Mesenchymal stem cell (in vitro differentiated cells and primary cell): ENCODE measurements around the gene PCDHB7.
"Not testable (repeated sequence)": the region's sequence is repeated elsewhere in the genome, so short reads cannot be mapped to it uniquely, and the experiment has no call there.

ENCODE experiments used
- DNase-seq: peaks from one replicate; pipeline ENCODE4 v3.0.0-alpha.2; 2013
- H2AFZ ChIP-seq: one replicate; pipeline ENCODE4 v1.6.1; 2013; ENCODE audit warnings: low read depth, mild to moderate bottlenecking, control low read depth, inconsistent platforms, low read length, moderate library complexity
- H2AK5ac ChIP-seq: 2 replicates; pipeline ENCODE4 v1.6.1; 2013; ENCODE audit warnings: low read length, moderate library complexity, mild to moderate bottlenecking, inconsistent platforms; ENCODE audit not compliant: severe bottlenecking
- H2BK120ac ChIP-seq: one replicate; pipeline ENCODE4 v1.6.1; 2013; ENCODE audit warnings: low read depth, mild to moderate bottlenecking, inconsistent platforms, low read length, moderate library complexity
- H2BK12ac ChIP-seq, 2 experiments: one replicate each; pipeline ENCODE4 v1.6.1; 2013; ENCODE audit warnings: inconsistent platforms in 2 of 2, low read length in 2 of 2, mild to moderate bottlenecking in 2 of 2, moderate library complexity in 2 of 2, control low read depth in 1 of 2
- H2BK15ac ChIP-seq: one replicate; pipeline ENCODE4 v1.6.1; 2013; ENCODE audit warnings: mild to moderate bottlenecking, low read depth, inconsistent platforms; ENCODE audit not compliant: poor library complexity, severe bottlenecking
- H2BK5ac ChIP-seq: 2 replicates; pipeline ENCODE4 v1.6.1; 2013; ENCODE audit warnings: low read depth, mild to moderate bottlenecking, low read length, control low read depth, inconsistent platforms; ENCODE audit not compliant: poor library complexity, severe bottlenecking
- H3K14ac ChIP-seq, 2 experiments: one replicate each; pipeline ENCODE4 v1.6.1; 2013; ENCODE audit warnings: inconsistent platforms in 2 of 2, low read length in 2 of 2, control low read depth in 1 of 2, mild to moderate bottlenecking in 1 of 2, moderate library complexity in 1 of 2
- H3K18ac ChIP-seq, 2 experiments: one replicate each; pipeline ENCODE4 v1.6.1; 2013; ENCODE audit warnings: inconsistent platforms in 2 of 2, low read length in 2 of 2, control low read depth in 1 of 2, low read depth in 1 of 2, mild to moderate bottlenecking in 1 of 2
- H3K23ac ChIP-seq, 2 experiments: one replicate each; pipeline ENCODE4 v1.6.1; 2013; ENCODE audit warnings: inconsistent platforms in 2 of 2, low read length in 2 of 2, mild to moderate bottlenecking in 2 of 2, moderate library complexity in 2 of 2, control low read depth in 1 of 2
- H3K27ac ChIP-seq: 2 replicates; pipeline ENCODE4 v1.5.1; 2013; ENCODE audit warnings: mild to moderate bottlenecking, moderate library complexity, low read length, control low read depth, inconsistent platforms; ENCODE audit not compliant: poor library complexity, severe bottlenecking
- H3K27me3 ChIP-seq, 2 experiments: 2 replicates each; pipeline versions ENCODE4 v1.6.1 to v1.7.0; 2013; ENCODE audit warnings: low read length in 2 of 2, mild to moderate bottlenecking in 2 of 2, moderate library complexity in 2 of 2, control low read depth in 1 of 2, inconsistent platforms in 1 of 2; ENCODE audit not compliant: control insufficient read depth in 1 of 2, insufficient read depth in 1 of 2
- H3K36me3 ChIP-seq, 2 experiments: 2 replicates each; pipeline versions ENCODE4 v1.6.1 to v1.7.0; 2013; ENCODE audit warnings: low read length in 2 of 2, control low read depth in 1 of 2, inconsistent platforms in 1 of 2, low read depth in 1 of 2, mild to moderate bottlenecking in 1 of 2; ENCODE audit not compliant: insufficient read depth in 2 of 2, control insufficient read depth in 1 of 2
- H3K4ac ChIP-seq, 2 experiments: one replicate each; pipeline ENCODE4 v1.6.1; 2013; ENCODE audit warnings: inconsistent platforms in 2 of 2, low read length in 2 of 2, mild to moderate bottlenecking in 2 of 2, moderate library complexity in 2 of 2, control low read depth in 1 of 2, low read depth in 1 of 2
- H3K4me1 ChIP-seq: 2 replicates; pipeline ENCODE4 v1.6.1; 2013; ENCODE audit warnings: low read depth, low read length, control low read depth; ENCODE audit not compliant: control insufficient read depth, insufficient read depth
- H3K4me2 ChIP-seq: 2 replicates; pipeline ENCODE4 v1.6.1; 2013; ENCODE audit warnings: low read length, mild to moderate bottlenecking, inconsistent platforms; ENCODE audit not compliant: poor library complexity, severe bottlenecking
- H3K4me3 ChIP-seq, 2 experiments: 2 replicates each; pipeline versions ENCODE4 v1.5.1 to v1.7.0; 2013; ENCODE audit warnings: low read length in 2 of 2, mild to moderate bottlenecking in 2 of 2, control low read depth in 1 of 2, low read depth in 1 of 2; ENCODE audit not compliant: insufficient read depth in 1 of 2
- H3K79me1 ChIP-seq: replicated peaks from 2 replicates; pipeline ENCODE4 v1.6.1; 2013; ENCODE audit warnings: mild to moderate bottlenecking, control low read depth, low read length, inconsistent platforms; ENCODE audit not compliant: poor library complexity, severe bottlenecking
- H3K9ac ChIP-seq: 2 replicates; pipeline ENCODE4 v1.7.0; 2013; ENCODE audit warnings: mild to moderate bottlenecking, low read length, moderate library complexity
- H3K9me3 ChIP-seq: 2 replicates; pipeline ENCODE4 v1.7.0; 2013; ENCODE audit warnings: mild to moderate bottlenecking, low read length; ENCODE audit not compliant: control insufficient read depth
- H4K8ac ChIP-seq: one replicate; pipeline ENCODE4 v1.6.1; 2013; ENCODE audit warnings: inconsistent platforms, mild to moderate bottlenecking, low read length, moderate library complexity
- H4K91ac ChIP-seq: one replicate; pipeline ENCODE4 v1.6.1; 2013; ENCODE audit warnings: mild to moderate bottlenecking, low read length, inconsistent platforms
- WGBS: methylation state at CpG from one replicate; pipeline ENCODE4 v1.1.7; 2013; ENCODE audit warnings: mixed read lengths; 5-methylcytosine and 5-hydroxymethylcytosine counted together

Gene PCDHB7

DNA sequence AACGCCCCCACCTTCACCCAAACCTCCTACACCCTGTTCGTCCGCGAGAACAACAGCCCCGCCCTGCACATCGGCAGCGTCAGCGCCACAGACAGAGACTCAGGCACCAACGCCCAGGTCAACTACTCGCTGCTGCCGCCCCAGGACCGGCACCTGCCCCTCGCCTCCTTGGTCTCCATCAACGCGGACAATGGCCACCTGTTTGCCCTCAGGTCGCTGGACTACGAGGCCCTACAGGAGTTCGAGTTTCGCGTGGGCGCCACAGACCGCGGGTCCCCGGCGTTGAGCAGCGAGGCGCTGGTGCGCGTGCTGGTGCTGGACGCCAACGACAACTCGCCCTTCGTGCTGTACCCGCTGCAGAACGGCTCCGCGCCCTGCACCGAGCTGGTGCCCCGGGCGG lies 52.4 kb downstream of the PCDHB7 start:
- H2BK12ac ChIP-seq = not testable (repeated sequence)

DNA sequence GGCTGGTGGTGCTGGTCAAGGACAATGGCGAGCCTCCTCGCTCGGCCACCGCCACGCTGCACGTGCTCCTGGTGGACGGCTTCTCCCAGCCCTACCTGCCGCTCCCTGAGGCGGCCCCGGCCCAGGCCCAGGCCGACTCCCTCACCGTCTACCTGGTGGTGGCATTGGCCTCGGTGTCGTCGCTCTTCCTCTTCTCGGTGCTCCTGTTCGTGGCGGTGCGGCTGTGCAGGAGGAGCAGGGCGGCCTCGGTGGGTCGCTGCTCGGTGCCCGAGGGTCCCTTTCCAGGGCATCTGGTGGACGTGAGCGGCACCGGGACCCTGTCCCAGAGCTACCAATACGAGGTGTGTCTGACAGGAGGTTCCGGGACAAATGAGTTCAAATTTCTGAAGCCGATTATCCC lies 53.0 kb downstream of the PCDHB7 start:
- not testable (repeated sequence) for H2BK5ac ChIP-seq, H3K18ac ChIP-seq, H3K36me3 ChIP-seq, DNase-seq, H3K4me1 ChIP-seq, H3K4me3 ChIP-seq, H2BK120ac ChIP-seq, H3K9ac ChIP-seq, H3K79me1 ChIP-seq, H3K27ac ChIP-seq, H3K14ac ChIP-seq, H3K23ac ChIP-seq, H3K4me2 ChIP-seq, H4K8ac ChIP-seq, H3K4ac ChIP-seq, H2AFZ ChIP-seq, H4K91ac ChIP-seq, H2BK12ac ChIP-seq, H2BK15ac ChIP-seq, H2AK5ac ChIP-seq, H3K27me3 ChIP-seq
- WGBS = 92% methylated on average over 15 of the region's 30 CpGs
- H3K9me3 ChIP-seq = peaks cover 79% of the 10 kb centered on the region

More for the DNA sequence above, 52.4 kb downstream of the PCDHB7 start:
- H3K23ac ChIP-seq, H3K36me3 ChIP-seq, H4K91ac ChIP-seq, H3K4ac ChIP-seq, H3K27me3 ChIP-seq, H3K4me1 ChIP-seq, H2BK120ac ChIP-seq, H4K8ac ChIP-seq, H2AFZ ChIP-seq, H3K4me2 ChIP-seq, H2BK5ac ChIP-seq, H3K79me1 ChIP-seq, H3K4me3 ChIP-seq, H3K18ac ChIP-seq, H2AK5ac ChIP-seq, H3K9ac ChIP-seq, H3K27ac ChIP-seq, DNase-seq, H2BK15ac ChIP-seq, H3K14ac ChIP-seq: not testable (repeated sequence)
- WGBS = 93% methylated on average over 19 of the region's 40 CpGs
- peaks cover 81% of the 10 kb centered on the region for H3K9me3 ChIP-seq
